ENCODE measurements around the gene FRMPD2. TPM values are rescaled to one million over a fixed set of nuclear protein-coding genes. Genes with fewer than 3 reads are reported as not detected.

FRMPD2 gene
- total and polyA plus RNA-seq, 2 of the 4 experiments (the other 2 are of a cell fraction), result 0.18 TPM; not detected in 1

GRCh38 chr10:48206482-48207250 is 67.8 kb downstream of the FRMPD2 start:
- intact Hi-C loops (cut with micrococcal nuclease), result no loop called here
- no peak overlapping the region for H2AFZ ChIP-seq (replicated peaks; ENCODE audit: low read length, poor library complexity)
- no peak for ATAC-seq (ENCODE audit: low read depth)
- no peak overlapping the region for H3K56ac ChIP-seq (ENCODE audit: extremely low read depth, insufficient read depth, low read length)
- H3K9me3 ChIP-seq (ENCODE audit: control insufficient read depth, insufficient read depth, low read length), result no peaks in the 10 kb centered on the region
- H3K18ac ChIP-seq (ENCODE audit: low read depth, low read length), result no peak overlapping the region
- CTCF ChIA-PET, result no interaction called here
- TF ChIP-seq POLR2A (IDR thresholded peaks at IDR 0.05; ENCODE audit: low read depth, low read length), result no peak
- TF ChIP-seq MAZ (IDR thresholded peaks at IDR 0.05; ENCODE audit: borderline replicate concordance, low read depth, low read length), result no peak
- no peak for TF ChIP-seq ELK1 (IDR thresholded peaks at IDR 0.05; ENCODE audit: borderline replicate concordance, low read depth, low read length)
- no peak for TF ChIP-seq BHLHE40 (IDR thresholded peaks at IDR 0.05; ENCODE audit: low read depth, low read length)
- TF ChIP-seq MAFK (IDR thresholded peaks at IDR 0.05; ENCODE audit: low read depth, low read length), result no peak
- no peak for TF ChIP-seq RCOR1 (IDR thresholded peaks at IDR 0.05; ENCODE audit: insufficient replicate concordance, low read length)
- no peak for TF ChIP-seq FOS (IDR thresholded peaks at IDR 0.05; ENCODE audit: low read depth, low read length)
- no peak for TF ChIP-seq CEBPB (IDR thresholded peaks at IDR 0.05; ENCODE audit: low read depth, low read length)
- TF ChIP-seq NFE2L2 (IDR thresholded peaks at IDR 0.05; ENCODE audit: low read depth, low read length), result no peak
- no peak for TF ChIP-seq RAD21 (IDR thresholded peaks at IDR 0.05; ENCODE audit: low read length)
- no peak for TF ChIP-seq MXI1 (IDR thresholded peaks at IDR 0.05; ENCODE audit: borderline replicate concordance, low read depth, low read length)
- TF ChIP-seq USF2 (IDR thresholded peaks at IDR 0.05; ENCODE audit: low read depth, low read length), result no peak
- TF ChIP-seq RFX5 (IDR thresholded peaks at IDR 0.05; ENCODE audit: low read depth, low read length), result no peak
- no peak for TF ChIP-seq SMC3 (IDR thresholded peaks at IDR 0.05; ENCODE audit: low read depth, low read length)
- TF ChIP-seq CHD1 (IDR thresholded peaks at IDR 0.05; ENCODE audit: low read depth, low read length), result no peak
- no peak for TF ChIP-seq CTCF (conservative IDR thresholded peaks at IDR 0.05; ENCODE audit: low read depth, low read length)
- WGBS, 2 experiments (ENCODE audit: extremely low coverage in 2 of 2, insufficient read length in 1 of 2), result 100% methylated on average over 1 of the region's 6 CpGs; no CpG with 5 or more reads in 1 of the 2 experiments
- in situ Hi-C loops (cut with MboI; ENCODE audit: low sequenced_read_pairs), result loop anchor here (25.0 kb wide), 1 partner anchor 306 kb away; no protein-coding TSS in a partner anchor
- no peak overlapping the region for H2BK15ac ChIP-seq (ENCODE audit: low read depth, low read length)
- peaks cover 11% of the 10 kb centered on the region for H3K27me3 ChIP-seq (ENCODE audit: control insufficient read depth, insufficient read depth, low read length)
- H3K14ac ChIP-seq (replicated peaks; ENCODE audit: low read depth, low read length), result no peak overlapping the region
- H4K8ac ChIP-seq (ENCODE audit: low read depth in 2 of 2, low read length in 2 of 2), result no peak overlapping the region
- no peak overlapping the region for H3K4me2 ChIP-seq (ENCODE audit: low read depth, low read length)
- H2AK5ac ChIP-seq (ENCODE audit: low read depth, low read length), result no peak overlapping the region
- dilution Hi-C loops (cut with HindIII; ENCODE audit: low sequenced_read_pairs, unreplicated experiment), result no loop called here
- BruUV-seq (replicated peaks), result no TSS peak
- H3K27ac ChIP-seq (ENCODE audit: insufficient read depth, low read length), result no peak overlapping the region
- no peak overlapping the region for H3K9ac ChIP-seq (ENCODE audit: low read depth, low read length)
- H3K4me3 ChIP-seq (ENCODE audit: insufficient read depth, low read depth, low read length), result no peak overlapping the region
- H4K20me1 ChIP-seq (ENCODE audit: insufficient read depth, low read length), result no peaks in the 10 kb centered on the region
- H3K4ac ChIP-seq (ENCODE audit: low read depth, low read length), result no peak overlapping the region
- POLR2A ChIA-PET (ENCODE audit: unreplicated experiment), result no interaction called here
- H3K4me1 ChIP-seq (ENCODE audit: control insufficient read depth, insufficient read depth, low read length), result no peaks in the 10 kb centered on the region
- no peak overlapping the region for H4K91ac ChIP-seq (ENCODE audit: insufficient read depth, low read depth, low read length)
- no peak overlapping the region for H4K5ac ChIP-seq (ENCODE audit: low read depth, low read length)
- H3K36me3 ChIP-seq (ENCODE audit: control insufficient read depth, insufficient read depth, low read length), result no peaks in the 10 kb centered on the region
- no peak overlapping the region for H2BK120ac ChIP-seq (ENCODE audit: low read depth, low read length)
- H2AK9ac ChIP-seq (replicated peaks; ENCODE audit: low read depth, low read length, poor library complexity), result no peak overlapping the region
- H3K23ac ChIP-seq (ENCODE audit: low read depth, low read length), result no peak overlapping the region
- DNase-seq, result no peak
- H3K9me1 ChIP-seq (ENCODE audit: insufficient read depth, low read length), result no peaks in the 10 kb centered on the region
- H3K79me1 ChIP-seq (ENCODE audit: low read depth in 1 of 2, low read length in 2 of 2), result no peaks in the 10 kb centered on the region
- H2BK5ac ChIP-seq (ENCODE audit: low read depth, low read length, poor library complexity, severe bottlenecking), result no peak overlapping the region
- H2BK20ac ChIP-seq (ENCODE audit: low read depth, low read length), result no peak overlapping the region
